Esophagus squamous epithelium (tissue), 5 donors: ENCODE results near the gene MTMR4. TPM values are rescaled to one million over a fixed set of nuclear protein-coding genes. Genes with fewer than 3 reads are reported as not detected.

Experiments used
- DNase-seq: peaks from one replicate; lab custom pipeline; 2025; lab: John Stamatoyannopoulos, UW
- H3K27ac ChIP-seq, 4 donors: fragments of 200-600 bp; sonication (generic); one replicate each; pipeline ENCODE4 v1.5.1; 2016 to 2019; ENCODE audit warnings: mild to moderate bottlenecking in 1 of 4
- H3K27me3 ChIP-seq, 4 donors: fragments of 200-600 bp; sonication (generic); 1 replicate in 3 of 4; 2 replicates in 1 of 4; pipeline versions ENCODE4 v1.5.1 to v1.6.0; 2017 to 2021; ENCODE audit warnings: antibody characterized with exemption in 1 of 4
- H3K36me3 ChIP-seq, 3 donors: fragments of 200-600 bp; sonication (generic); one replicate each; pipeline ENCODE4 v1.5.1; 2016 to 2019
- H3K4me1 ChIP-seq, 3 donors: fragments of 200-600 bp; sonication (generic); one replicate each; pipeline ENCODE4 v1.5.1; 2017 to 2019
- H3K4me3 ChIP-seq, 4 donors: fragments of 200-600 bp; sonication (generic); 1 replicate in 3 of 4; 2 replicates in 1 of 4; pipeline ENCODE4 v1.5.1; 2016 to 2019; ENCODE audit warnings: mild to moderate bottlenecking in 2 of 4, moderate library complexity in 1 of 4
- H3K9me3 ChIP-seq, 3 donors: fragments of 200-600 bp; sonication (generic); one replicate each; pipeline ENCODE4 v1.5.1; 2016 to 2019
- POLR2A ChIP-seq, 4 donors: fragments of 450-650 bp; IDR thresholded peaks; one replicate each; pipeline ENCODE4 v1.6.1; 2017; ENCODE audit warnings: antibody characterized with exemption in 4 of 4, mild to moderate bottlenecking in 4 of 4, moderate library complexity in 3 of 4
- WGBS, 2 donors: methylation state at CpG; one replicate each; pipeline ENCODE4 v1.1.5; 2018; 5-methylcytosine and 5-hydroxymethylcytosine counted together
- intact Hi-C: fragments of 100-400 bp; cut with DNase I; formaldehyde crosslinking; loops from one replicate; pipeline ENCODE4 v1.15.0; 2022
- total RNA-seq, 4 donors: library from RNA; depleted of rRNA; stranded (reverse); fragments of >200 nt; gene quantifications; one replicate each; pipeline ENCODE4 v1.1.0, GENCODE V29; 2016
- TF ChIP-seq, protein P1 (sequence below), 6 experiments: fragments of 450-650 bp in 4 of 6; fragments of 200-600 bp in 2 of 6; sonication (generic) in 2 of 6; IDR thresholded peaks; one replicate each; pipeline ENCODE4 v1.5.1; 2016 to 2019; ENCODE audit warnings: antibody characterized with exemption in 6 of 6, mild to moderate bottlenecking in 4 of 6, moderate library complexity in 4 of 6
- donor health status: DM: yes; HTN: yes; CAD: no.

The MTMR4 gene
- total RNA-seq, 4 donors from 2014 or later: 21.7 to 34.5 (median 28.0) TPM

GRCh38 chr17:58452738-58453137 lies 61.7 kb downstream of the MTMR4 start:
- intact Hi-C loops: no loop called here
- Histone ChIP-seq H3K9me3 (no peaks in the 10 kb centered on the region), H3K27ac (no peak overlapping the region), H3K4me3 (no peak overlapping the region), H3K4me1 (no peaks in the 10 kb centered on the region), H3K27me3 (no peaks in the 10 kb centered on the region), H3K36me3 (no peaks in the 10 kb centered on the region)
- TF ChIP-seq, protein P1, sequence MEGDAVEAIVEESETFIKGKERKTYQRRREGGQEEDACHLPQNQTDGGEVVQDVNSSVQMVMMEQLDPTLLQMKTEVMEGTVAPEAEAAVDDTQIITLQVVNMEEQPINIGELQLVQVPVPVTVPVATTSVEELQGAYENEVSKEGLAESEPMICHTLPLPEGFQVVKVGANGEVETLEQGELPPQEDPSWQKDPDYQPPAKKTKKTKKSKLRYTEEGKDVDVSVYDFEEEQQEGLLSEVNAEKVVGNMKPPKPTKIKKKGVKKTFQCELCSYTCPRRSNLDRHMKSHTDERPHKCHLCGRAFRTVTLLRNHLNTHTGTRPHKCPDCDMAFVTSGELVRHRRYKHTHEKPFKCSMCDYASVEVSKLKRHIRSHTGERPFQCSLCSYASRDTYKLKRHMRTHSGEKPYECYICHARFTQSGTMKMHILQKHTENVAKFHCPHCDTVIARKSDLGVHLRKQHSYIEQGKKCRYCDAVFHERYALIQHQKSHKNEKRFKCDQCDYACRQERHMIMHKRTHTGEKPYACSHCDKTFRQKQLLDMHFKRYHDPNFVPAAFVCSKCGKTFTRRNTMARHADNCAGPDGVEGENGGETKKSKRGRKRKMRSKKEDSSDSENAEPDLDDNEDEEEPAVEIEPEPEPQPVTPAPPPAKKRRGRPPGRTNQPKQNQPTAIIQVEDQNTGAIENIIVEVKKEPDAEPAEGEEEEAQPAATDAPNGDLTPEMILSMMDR (IDR thresholded peaks at IDR 0.05): no peak
- TF ChIP-seq POLR2A (IDR thresholded peaks at IDR 0.05): no peak
- WGBS, 2 donors: 88 to 100% methylated on average over 1 of the region's 1 CpG
- DNase-seq: no peak

- Histone ChIP-seq H3K27me3 (no peaks in the 10 kb centered on the region), H3K36me3 (no peaks in the 10 kb centered on the region), H3K27ac (no peak overlapping the region), H3K9me3 (no peaks in the 10 kb centered on the region), H3K4me3 (no peak overlapping the region), H3K4me1 (no peaks in the 10 kb centered on the region)
- TF ChIP-seq, protein P1 (IDR thresholded peaks at IDR 0.05): peak; percentile 37 to 82 (median 64)
- no peak for TF ChIP-seq POLR2A (IDR thresholded peaks at IDR 0.05)
- 75 to 80% methylated on average over 8 to 9 of the region's 9 CpGs for WGBS, 2 donors
- intact Hi-C loops: loop anchor here (5.0 kb wide), 1 partner anchor 130 kb away; no protein-coding TSS in a partner anchor
- DNase-seq: no peak
Observed at GRCh38 chr17:58447039-58447975, 67.1 kb downstream of the MTMR4 start.

DNA sequence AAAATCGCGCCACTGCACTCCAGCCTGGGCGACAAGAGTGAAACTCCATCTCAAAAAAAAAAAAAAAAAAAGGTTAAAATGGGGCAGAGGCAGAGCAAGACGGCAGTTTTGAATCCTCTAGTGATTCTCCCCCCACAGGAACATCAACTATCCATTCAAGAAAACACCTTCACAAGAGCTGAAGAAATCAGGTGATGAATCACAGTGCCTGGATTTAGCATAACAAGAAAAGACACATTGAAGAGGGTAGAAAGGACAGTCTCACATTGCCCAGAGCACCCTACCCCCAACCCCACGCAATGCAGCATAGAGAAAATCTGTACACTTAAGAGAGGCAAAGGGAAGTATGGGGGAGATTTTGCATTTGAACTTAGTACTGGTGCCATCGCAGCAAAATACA lies 68.4 kb downstream of the MTMR4 start:
- WGBS, 2 donors: 69 to 81% methylated on average over 3 to 6 of the region's 6 CpGs
- no peaks in the 10 kb centered on the region for H3K36me3 ChIP-seq
- TF ChIP-seq, protein P1 (IDR thresholded peaks at IDR 0.05): no peak
- TF ChIP-seq POLR2A (IDR thresholded peaks at IDR 0.05): no peak
- no peaks in the 10 kb centered on the region for H3K9me3 ChIP-seq
- H3K27me3 ChIP-seq: no peaks in the 10 kb centered on the region
- no peak overlapping the region for H3K27ac ChIP-seq
- H3K4me3 ChIP-seq: no peak overlapping the region
- no peak for DNase-seq
- intact Hi-C loops: loop anchor here (5.0 kb wide), 1 partner anchor 129 kb away; no protein-coding TSS in a partner anchor
- no peaks in the 10 kb centered on the region for H3K4me1 ChIP-seq

Other genes starting within 250 kb of the MTMR4 start
- gene MPO, start 233.7 kb downstream of the MTMR4 start, total RNA-seq: not detected
- 10 to 100 TPM in 1 of 4 donors, 1 to 10 TPM in 3; 2.9 to 16.0 (median 3.3) TPM for gene TSPOAP1, start 185.8 kb downstream of the MTMR4 start, total RNA-seq
- gene SUPT4H1, start 162.4 kb downstream of the MTMR4 start, total RNA-seq: 10 to 100 TPM; 29.9 to 54.9 (median 37.0) TPM
- 10 to 100 TPM in 1 of 4 donors, 1 to 10 TPM in 3; 6.4 to 13.8 (median 8.1) TPM for gene RNF43, start 97.1 kb downstream of the MTMR4 start, total RNA-seq
- under 1 TPM in 1 of 4 donors, not detected in 3; under 0.01 TPM for gene HSF5, start 26.2 kb downstream of the MTMR4 start, total RNA-seq
- gene TEX14, start 177.4 kb upstream of the MTMR4 start, total RNA-seq: under 1 TPM in 2 of 4 donors, not detected in 2; 0.13 to 0.19 TPM
- gene RAD51C, start 178.0 kb upstream of the MTMR4 start, total RNA-seq: 10 to 100 TPM; 11.6 to 19.2 (median 14.6) TPM
- under 1 TPM in 2 of 4 donors, not detected in 2; under 0.01 to 0.23 TPM for gene PPM1E, start 241.2 kb upstream of the MTMR4 start, total RNA-seq